MM.1S (cell line): ENCODE measurements around the gene FILIP1.

Source experiments
- EZH2 ChIP-seq: fragments of 300-600 bp; sonication (generic); optimal IDR thresholded peaks from 2 replicates; pipeline ENCODE3; 2017; ENCODE audit warnings: low read depth, mild to moderate bottlenecking, antibody characterized with exemption, low read length, mixed read lengths
- EZH2phosphoT487 ChIP-seq: fragments of 300-600 bp; sonication (generic); IDR thresholded peaks from 2 replicates; pipeline ENCODE4 v1.6.1; 2018; ENCODE audit warnings: antibody characterized with exemption, low read length
- TF ChIP-seq, protein P1 (sequence below): fragments of 300-600 bp; sonication (generic); IDR thresholded peaks from 2 replicates; pipeline ENCODE4 v1.5.1; 2016; ENCODE audit warnings: antibody characterized with exemption, low read length, mixed read lengths

DNA sequence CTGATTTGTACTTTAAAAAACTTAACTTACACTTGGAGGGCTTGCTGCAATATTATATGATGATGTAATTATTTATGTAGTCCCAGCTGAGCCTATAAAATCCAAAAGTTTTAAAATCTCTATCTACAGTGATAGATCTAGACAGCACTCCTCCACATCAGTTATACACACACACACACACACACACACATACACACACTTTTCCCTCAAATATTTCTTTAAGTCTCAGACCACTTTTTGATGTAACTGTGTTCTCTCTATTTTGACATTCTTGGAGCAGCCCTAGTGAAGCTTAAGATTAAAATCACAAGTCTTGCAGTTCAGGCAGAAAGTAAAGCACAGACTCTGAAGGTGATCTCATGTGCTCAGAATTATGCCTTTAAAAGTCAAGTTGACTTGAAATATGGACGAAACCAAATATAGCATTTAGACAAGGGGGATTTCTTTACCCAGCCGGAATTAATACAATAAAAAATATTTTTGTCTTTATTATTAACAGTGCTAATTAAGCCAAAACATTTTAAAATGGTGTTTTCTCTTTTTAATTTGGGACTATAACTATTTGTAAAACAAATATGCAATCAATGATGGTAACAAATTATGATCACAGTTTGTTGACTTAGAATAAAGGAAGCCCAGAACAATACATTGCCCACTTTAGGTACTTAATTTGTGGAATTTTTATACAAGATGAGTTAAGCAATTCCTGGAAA is 145.5 kb downstream of the FILIP1 start:
- TF ChIP-seq, protein P1, sequence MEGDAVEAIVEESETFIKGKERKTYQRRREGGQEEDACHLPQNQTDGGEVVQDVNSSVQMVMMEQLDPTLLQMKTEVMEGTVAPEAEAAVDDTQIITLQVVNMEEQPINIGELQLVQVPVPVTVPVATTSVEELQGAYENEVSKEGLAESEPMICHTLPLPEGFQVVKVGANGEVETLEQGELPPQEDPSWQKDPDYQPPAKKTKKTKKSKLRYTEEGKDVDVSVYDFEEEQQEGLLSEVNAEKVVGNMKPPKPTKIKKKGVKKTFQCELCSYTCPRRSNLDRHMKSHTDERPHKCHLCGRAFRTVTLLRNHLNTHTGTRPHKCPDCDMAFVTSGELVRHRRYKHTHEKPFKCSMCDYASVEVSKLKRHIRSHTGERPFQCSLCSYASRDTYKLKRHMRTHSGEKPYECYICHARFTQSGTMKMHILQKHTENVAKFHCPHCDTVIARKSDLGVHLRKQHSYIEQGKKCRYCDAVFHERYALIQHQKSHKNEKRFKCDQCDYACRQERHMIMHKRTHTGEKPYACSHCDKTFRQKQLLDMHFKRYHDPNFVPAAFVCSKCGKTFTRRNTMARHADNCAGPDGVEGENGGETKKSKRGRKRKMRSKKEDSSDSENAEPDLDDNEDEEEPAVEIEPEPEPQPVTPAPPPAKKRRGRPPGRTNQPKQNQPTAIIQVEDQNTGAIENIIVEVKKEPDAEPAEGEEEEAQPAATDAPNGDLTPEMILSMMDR, result no peak
- TF ChIP-seq EZH2phosphoT487 (no peak), EZH2 (no peak)
